Lower leg skin (tissue), 4 donors: Measurements from ENCODE around the gene SH3BGR. TPM values are rescaled to one million over a fixed set of nuclear protein-coding genes. Genes with fewer than 3 reads are reported as not detected.

ENCODE experiments used
- DNase-seq, 2 donors: peaks; one replicate each; pipeline ENCODE4 v3.0.0-alpha.2; 2019; ENCODE audit warnings: low spot score in 2 of 2
- H3K4me3 ChIP-seq: fragments of 200-600 bp; sonication (generic); 2 replicates; pipeline ENCODE4 v1.5.1; 2017; ENCODE audit warnings: mild to moderate bottlenecking, low read depth; ENCODE audit not compliant: poor library complexity, severe bottlenecking
- POLR2A ChIP-seq, 2 donors: fragments of 450-650 bp; IDR thresholded peaks; one replicate each; pipeline ENCODE4 v1.6.1; 2016 to 2017; ENCODE audit warnings: antibody characterized with exemption in 2 of 2, mild to moderate bottlenecking in 1 of 2, moderate library complexity in 1 of 2
- WGBS, 2 donors: methylation state at CpG; one replicate each; pipeline ENCODE4 v1.1.5; 2018; 5-methylcytosine and 5-hydroxymethylcytosine counted together
- intact Hi-C: fragments of 100-400 bp; cut with DNase I; formaldehyde crosslinking; loops from one replicate; pipeline ENCODE4 v1.15.0; 2023; ENCODE audit warnings: low total_unique reads
- total RNA-seq, 4 donors: library from RNA; depleted of rRNA; stranded (reverse); fragments of >200 nt; gene quantifications; one replicate each; pipeline ENCODE4 v1.1.0, GENCODE V29; 2016
- TF ChIP-seq, protein P1 (sequence below), 3 donors: fragments of 450-650 bp; IDR thresholded peaks; one replicate each; pipeline ENCODE4 v1.5.1; 2016; ENCODE audit warnings: antibody characterized with exemption in 3 of 3, mild to moderate bottlenecking in 3 of 3, moderate library complexity in 2 of 3

The SH3BGR gene
- total RNA-seq, 4 donors from 2014 or later, result 0.74 to 3.7 (median 3.5) TPM; not detected in 1

DNA sequence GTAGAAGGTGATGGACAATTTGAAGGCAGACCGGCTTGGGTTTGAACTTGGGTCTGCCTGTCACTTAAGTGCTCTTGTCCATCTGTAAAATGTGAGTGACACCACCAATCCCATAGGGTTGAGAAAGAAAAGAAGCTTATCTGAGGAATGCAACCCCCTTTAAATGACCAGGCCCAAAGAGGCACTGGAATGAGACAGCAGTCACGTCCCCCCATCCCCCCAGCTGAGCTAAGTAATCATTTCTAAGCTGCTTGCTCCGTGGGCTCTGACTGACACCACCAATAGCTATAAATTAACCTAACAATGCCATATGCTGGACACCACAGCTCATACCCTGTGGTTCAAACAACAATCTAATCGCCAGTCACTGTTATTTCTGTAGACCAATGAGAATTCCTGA is 21.3 kb upstream of the SH3BGR start:
- whole genome bisulfite sequencing, 2 donors, result 65 to 80% methylated on average over 4 of the region's 4 CpGs
- no peak for DNase-seq
- intact Hi-C loops, result no loop called here
- no peak overlapping the region for H3K4me3 ChIP-seq
- TF ChIP-seq, protein P1, sequence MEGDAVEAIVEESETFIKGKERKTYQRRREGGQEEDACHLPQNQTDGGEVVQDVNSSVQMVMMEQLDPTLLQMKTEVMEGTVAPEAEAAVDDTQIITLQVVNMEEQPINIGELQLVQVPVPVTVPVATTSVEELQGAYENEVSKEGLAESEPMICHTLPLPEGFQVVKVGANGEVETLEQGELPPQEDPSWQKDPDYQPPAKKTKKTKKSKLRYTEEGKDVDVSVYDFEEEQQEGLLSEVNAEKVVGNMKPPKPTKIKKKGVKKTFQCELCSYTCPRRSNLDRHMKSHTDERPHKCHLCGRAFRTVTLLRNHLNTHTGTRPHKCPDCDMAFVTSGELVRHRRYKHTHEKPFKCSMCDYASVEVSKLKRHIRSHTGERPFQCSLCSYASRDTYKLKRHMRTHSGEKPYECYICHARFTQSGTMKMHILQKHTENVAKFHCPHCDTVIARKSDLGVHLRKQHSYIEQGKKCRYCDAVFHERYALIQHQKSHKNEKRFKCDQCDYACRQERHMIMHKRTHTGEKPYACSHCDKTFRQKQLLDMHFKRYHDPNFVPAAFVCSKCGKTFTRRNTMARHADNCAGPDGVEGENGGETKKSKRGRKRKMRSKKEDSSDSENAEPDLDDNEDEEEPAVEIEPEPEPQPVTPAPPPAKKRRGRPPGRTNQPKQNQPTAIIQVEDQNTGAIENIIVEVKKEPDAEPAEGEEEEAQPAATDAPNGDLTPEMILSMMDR (IDR thresholded peaks at IDR 0.05), result no peak
- TF ChIP-seq POLR2A (IDR thresholded peaks at IDR 0.05), result no peak

DNA sequence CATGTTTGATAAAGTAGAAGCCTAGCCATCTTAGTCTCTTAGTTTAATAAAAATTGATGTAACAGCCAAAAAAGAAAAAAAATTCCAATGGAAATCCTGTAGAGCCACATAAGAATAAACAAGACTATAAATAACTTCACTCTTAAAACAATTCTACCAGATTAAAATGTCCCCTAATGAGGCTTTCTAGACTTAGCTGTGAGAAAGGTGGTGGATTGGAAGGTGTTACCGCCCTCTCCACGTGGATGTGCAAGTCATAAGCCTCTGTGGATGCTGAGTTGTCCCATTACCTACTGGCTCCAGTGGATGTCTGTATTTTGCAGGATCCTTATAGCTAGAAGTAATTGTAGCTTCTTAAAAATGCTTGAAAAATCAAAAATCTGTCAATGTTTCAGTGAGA is 20.8 kb upstream of the SH3BGR start:
- WGBS, 2 donors, result 74% methylated on average over 2 of the region's 2 CpGs
- DNase-seq, result no peak
- TF ChIP-seq, protein P1 (IDR thresholded peaks at IDR 0.05), result no peak
- no peak for TF ChIP-seq POLR2A (IDR thresholded peaks at IDR 0.05)
- no peak overlapping the region for H3K4me3 ChIP-seq
- intact Hi-C loops, result no loop called here

DNA sequence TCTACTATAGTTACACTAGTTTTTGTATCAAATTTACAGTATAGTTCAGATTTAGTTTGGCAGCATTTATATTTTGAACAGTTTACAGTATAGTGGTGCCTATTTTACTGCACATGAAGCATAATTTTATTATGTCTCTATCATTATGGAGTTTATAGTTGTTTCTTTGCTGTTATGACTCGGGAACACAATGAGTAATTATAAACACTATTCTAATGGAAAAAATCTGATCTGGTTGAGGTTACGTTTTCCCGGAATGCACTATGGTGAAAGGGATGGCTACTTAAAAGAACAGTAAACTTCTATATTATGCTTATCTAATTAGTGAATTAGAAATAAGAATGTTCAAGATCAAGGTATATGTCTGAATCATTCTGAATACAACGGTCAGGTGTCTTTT is 16.8 kb upstream of the SH3BGR start:
- no peak for DNase-seq
- intact Hi-C loops, result no loop called here
- H3K4me3 ChIP-seq, result no peak overlapping the region
- TF ChIP-seq POLR2A (IDR thresholded peaks at IDR 0.05), result no peak
- TF ChIP-seq, protein P1 (IDR thresholded peaks at IDR 0.05), result no peak
- 64 to 75% methylated on average over 4 of the region's 4 CpGs for WGBS, 2 donors

DNA sequence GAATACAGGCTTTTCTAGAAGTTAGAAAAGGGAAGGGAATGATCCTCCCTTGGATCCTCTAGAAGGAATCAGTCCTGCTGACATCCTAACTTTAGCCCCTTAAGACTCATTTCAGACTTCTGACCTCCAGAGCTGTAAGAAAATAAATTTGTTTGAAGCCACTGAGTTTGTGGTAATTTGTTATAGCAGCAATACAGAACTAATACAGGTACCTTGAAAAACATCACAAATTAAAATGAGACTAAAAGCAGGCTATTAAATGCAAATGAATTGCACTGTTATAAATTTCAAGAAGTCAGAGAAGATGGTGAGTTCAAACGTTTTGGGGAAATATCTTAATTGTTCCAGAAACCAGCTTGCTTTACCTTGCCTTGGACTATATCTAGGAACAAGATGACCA is 12.5 kb upstream of the SH3BGR start:
- no peak overlapping the region for H3K4me3 ChIP-seq
- TF ChIP-seq, protein P1 (IDR thresholded peaks at IDR 0.05), result no peak
- no peak for TF ChIP-seq POLR2A (IDR thresholded peaks at IDR 0.05)
- 33 to 57% methylated on average over 1 of the region's 1 CpG for WGBS, 2 donors
- intact Hi-C loops, result no loop called here
- no peak for DNase-seq

GRCh38 chr21:39441502-39442475 is 10.0 kb upstream of the SH3BGR start:
- 53% methylated on average over 13 of the region's 13 CpGs for WGBS, 2 donors
- TF ChIP-seq POLR2A (IDR thresholded peaks at IDR 0.05), result no peak
- TF ChIP-seq, protein P1 (IDR thresholded peaks at IDR 0.05), result no peak
- no peak for DNase-seq
- no peak overlapping the region for H3K4me3 ChIP-seq
- intact Hi-C loops, result no loop called here
